GM10266 (cell line): Measurements from ENCODE around the gene CTSL.

Experiments
- DNase-seq: peaks from one replicate; pipeline ENCODE4 v3.0.0; 2012; ENCODE audit errors: extremely low spot score
- TF ChIP-seq, protein P1 (sequence below): IDR thresholded peaks from 2 replicates; pipeline ENCODE4 v1.5.1; 2012; ENCODE audit warnings: mild to moderate bottlenecking, low read depth; ENCODE audit not compliant: control insufficient read depth, insufficient read depth; ENCODE audit errors: missing control alignments

Gene CTSL

DNA sequence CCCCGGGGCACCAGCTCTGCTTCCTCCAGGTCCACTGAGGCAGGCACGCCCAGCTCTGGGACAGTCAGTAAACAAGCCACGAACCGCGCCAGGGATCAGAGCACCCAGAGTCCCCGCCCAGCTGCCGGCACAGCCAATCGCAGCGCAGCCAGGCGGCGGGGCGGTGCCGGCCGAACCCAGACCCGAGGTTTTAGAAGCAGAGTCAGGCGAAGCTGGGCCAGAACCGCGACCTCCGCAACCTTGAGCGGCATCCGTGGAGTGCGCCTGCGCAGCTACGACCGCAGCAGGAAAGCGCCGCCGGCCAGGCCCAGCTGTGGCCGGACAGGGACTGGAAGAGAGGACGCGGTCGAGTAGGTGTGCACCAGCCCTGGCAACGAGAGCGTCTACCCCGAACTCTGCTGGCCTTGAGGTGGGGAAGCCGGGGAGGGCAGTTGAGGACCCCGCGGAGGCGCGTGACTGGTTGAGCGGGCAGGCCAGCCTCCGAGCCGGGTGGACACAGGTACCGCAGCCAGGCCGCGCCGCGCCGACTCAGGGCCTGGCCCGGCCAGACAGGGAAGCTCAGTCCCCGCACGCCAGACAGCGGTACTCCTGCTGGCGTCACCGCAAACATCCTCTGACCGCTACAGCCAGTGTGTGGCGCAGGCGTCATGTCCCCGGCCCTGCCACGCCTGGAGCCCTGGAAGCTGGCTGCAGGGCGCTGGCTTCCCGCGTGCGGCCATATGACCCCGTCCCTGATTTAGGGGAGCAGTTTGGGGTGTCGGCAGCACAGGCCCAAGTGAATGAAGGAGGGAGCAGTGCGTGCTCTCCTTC is at the start of gene CTSL:
CTSL (plus strand) TSS at position 220 of the 810 bp plus-strand sequence. CDS start 1,485 bp downstream, outside the sequence.
- no peak for DNase-seq
- TF ChIP-seq, protein P1, sequence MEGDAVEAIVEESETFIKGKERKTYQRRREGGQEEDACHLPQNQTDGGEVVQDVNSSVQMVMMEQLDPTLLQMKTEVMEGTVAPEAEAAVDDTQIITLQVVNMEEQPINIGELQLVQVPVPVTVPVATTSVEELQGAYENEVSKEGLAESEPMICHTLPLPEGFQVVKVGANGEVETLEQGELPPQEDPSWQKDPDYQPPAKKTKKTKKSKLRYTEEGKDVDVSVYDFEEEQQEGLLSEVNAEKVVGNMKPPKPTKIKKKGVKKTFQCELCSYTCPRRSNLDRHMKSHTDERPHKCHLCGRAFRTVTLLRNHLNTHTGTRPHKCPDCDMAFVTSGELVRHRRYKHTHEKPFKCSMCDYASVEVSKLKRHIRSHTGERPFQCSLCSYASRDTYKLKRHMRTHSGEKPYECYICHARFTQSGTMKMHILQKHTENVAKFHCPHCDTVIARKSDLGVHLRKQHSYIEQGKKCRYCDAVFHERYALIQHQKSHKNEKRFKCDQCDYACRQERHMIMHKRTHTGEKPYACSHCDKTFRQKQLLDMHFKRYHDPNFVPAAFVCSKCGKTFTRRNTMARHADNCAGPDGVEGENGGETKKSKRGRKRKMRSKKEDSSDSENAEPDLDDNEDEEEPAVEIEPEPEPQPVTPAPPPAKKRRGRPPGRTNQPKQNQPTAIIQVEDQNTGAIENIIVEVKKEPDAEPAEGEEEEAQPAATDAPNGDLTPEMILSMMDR, result no peak

DNA sequence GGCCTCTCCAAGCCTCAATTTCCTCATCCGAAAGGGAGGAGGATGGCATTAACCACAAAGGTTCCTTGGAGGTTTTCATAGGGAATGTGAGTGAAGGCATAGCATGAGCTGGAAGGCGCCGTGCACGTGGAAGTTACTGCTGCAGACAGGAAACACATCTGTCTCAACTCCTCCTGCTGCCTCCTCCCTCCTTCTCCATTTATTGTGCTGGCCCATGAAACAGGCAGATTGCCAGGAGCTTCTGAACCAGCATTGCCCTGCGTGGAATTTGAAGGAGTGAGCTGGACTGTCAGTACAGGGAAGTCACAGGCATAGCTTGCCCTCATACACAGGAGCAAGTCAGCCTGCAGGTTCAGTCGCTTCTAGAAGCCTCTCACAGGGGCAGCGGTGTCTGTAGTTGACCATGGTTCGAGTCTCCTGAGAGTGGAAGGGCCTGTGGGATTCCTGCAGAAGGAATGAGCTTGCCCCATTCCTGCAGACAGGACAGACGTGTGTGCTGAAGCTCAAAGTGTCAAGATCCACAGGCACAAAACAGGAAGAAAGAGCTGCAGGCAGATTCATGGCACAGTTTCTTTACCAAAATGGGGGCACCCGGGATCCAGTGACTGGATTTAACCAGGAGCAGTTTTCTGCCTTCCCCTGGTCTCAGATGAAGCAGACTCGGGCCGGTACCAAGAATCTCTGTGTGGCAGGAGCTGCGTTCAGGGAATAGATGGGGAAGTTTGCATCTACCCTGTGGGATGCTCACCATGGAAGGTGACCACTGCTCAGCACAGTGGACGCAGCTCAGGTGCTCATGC is 48.7 kb upstream of the CTSL start:
- no peak for DNase-seq
- TF ChIP-seq, protein P1, result no peak

DNA sequence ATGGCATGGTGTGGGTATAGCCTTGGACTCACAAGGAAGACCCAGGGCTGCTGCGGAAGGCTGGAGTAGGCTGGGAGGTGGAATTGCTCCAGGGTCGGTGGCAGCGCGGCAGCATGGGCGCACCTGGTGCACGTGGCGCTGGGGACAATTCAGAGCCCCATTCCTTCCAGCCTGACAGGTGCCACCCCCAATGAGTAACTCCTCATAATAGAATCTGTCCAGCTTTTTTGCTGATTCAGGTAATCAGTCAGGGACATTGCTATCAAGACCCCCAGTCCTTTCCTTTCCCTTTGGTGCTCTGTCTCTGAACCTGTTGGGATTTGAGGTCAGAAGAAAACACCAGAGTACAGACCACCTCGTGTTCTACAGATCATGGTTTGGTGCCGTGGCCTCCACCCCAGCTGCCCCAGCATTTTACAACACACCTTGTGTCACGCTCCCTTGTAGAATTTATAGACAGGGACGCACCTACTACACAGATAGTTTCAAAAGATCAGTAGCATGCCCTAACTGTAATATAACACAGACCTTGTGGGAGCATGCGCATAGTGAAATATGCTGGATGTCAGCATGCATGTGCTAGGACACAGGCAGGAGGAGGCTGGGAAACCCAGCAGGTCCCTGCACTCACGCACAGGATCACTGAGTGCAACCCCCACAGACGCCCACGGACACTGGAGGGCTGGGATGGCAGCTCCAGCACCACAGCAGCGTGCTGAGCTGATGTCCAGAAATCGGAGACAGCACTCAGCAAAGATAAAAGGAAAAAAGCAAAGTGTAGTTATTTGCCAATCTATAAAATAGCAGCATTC is 47.9 kb upstream of the CTSL start:
- no peak for DNase-seq
- TF ChIP-seq, protein P1, result no peak

DNA sequence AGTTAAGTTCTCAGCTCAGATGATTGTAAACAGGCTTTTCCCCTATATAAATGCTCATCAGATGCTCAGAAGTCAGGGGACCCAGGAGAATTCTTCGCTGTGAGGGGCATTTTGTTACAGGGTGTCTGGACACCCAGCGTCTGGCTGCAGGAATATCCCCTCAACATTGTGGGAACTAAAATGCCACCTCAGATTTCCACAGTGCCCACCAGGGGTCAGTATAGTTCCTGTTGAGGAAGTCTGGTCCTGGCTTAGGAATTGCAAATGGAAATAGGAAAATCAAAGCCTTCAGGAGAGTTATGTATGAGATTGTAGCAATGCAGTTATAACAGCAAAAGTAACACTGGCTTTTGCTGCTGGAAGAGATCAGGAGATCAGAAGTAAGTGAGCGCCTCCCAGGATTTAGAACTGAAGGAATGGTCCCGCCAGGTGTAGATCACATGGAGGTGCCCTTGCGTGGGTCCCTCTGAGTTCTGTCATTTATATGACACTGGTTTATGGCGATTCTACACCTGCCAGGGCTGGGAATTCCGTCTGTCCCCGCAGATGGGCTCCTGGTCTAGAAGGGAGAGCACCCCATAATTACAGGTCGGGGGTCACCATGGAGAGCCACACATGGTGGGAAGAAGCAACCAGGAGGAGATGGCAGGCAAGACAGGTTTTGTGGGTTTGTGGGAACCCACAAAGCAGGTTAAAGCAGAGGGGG is 47.1 kb upstream of the CTSL start:
- peak; percentile 45 for DNase-seq

DNA sequence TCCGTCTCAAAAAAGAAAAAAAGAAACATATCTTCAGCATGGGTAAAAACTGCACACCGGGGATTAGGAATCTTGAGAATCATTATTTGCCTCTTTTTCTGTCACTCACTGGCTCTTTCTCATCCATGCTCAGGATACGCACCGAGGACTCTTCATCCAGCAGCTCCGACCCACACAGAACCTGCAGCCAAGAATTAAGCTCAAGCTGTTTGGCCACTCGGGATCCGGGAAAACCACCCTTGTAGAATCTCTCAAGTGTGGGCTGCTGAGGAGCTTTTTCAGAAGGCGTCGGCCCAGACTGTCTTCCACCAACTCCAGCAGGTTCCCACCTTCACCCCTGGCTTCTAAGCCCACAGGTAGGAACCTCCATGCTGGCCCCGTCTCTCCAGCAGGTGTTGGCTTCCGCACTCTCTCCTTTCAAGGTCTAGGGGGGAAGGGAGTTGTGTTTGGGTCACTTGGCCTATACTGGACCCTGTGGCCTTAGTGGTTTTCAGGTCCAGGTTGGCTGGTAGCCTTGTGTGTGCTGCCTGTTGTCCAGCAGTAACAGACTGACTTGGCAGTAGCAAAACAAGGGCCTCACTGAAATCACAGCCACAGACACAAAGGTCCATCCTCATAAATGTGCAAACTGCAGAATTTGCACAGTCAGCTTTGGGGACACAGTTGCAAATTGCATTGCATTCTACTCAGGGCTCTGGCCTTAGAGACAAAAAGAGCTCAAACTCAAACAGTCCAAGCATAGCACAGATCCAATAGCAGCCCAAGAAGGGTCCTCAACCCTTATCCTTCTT is 44.5 kb upstream of the CTSL start:
- no peak for DNase-seq

More for the DNA sequence above, 47.1 kb upstream of the CTSL start:
- TF ChIP-seq, protein P1, result peak; percentile 58

More for the DNA sequence above, 44.5 kb upstream of the CTSL start:
- TF ChIP-seq, protein P1, result no peak
